Cardiac fibroblast (primary cell): ENCODE measurements around the gene SBF1.

Experiments used
- DNase-seq, 2 donors: peaks; one replicate each; pipeline versions ENCODE4 v3.0.0 to v3.0.0-alpha.2; 2010; ENCODE audit warnings: low read depth in 2 of 2
- H3K4me3 ChIP-seq, 2 donors: replicated peaks in 1 of 2; 1 replicate in 1 of 2; 2 replicates in 1 of 2; pipeline ENCODE4 v1.5.1; 2011; ENCODE audit warnings: low read depth in 2 of 2, low read length in 2 of 2, mild to moderate bottlenecking in 2 of 2, moderate library complexity in 1 of 2
- TF ChIP-seq, protein P1 (sequence below): IDR thresholded peaks from one replicate; pipeline ENCODE4 v1.5.1; 2011; ENCODE audit warnings: low read depth, mild to moderate bottlenecking, low read length, inconsistent platforms

The SBF1 gene, protein sequence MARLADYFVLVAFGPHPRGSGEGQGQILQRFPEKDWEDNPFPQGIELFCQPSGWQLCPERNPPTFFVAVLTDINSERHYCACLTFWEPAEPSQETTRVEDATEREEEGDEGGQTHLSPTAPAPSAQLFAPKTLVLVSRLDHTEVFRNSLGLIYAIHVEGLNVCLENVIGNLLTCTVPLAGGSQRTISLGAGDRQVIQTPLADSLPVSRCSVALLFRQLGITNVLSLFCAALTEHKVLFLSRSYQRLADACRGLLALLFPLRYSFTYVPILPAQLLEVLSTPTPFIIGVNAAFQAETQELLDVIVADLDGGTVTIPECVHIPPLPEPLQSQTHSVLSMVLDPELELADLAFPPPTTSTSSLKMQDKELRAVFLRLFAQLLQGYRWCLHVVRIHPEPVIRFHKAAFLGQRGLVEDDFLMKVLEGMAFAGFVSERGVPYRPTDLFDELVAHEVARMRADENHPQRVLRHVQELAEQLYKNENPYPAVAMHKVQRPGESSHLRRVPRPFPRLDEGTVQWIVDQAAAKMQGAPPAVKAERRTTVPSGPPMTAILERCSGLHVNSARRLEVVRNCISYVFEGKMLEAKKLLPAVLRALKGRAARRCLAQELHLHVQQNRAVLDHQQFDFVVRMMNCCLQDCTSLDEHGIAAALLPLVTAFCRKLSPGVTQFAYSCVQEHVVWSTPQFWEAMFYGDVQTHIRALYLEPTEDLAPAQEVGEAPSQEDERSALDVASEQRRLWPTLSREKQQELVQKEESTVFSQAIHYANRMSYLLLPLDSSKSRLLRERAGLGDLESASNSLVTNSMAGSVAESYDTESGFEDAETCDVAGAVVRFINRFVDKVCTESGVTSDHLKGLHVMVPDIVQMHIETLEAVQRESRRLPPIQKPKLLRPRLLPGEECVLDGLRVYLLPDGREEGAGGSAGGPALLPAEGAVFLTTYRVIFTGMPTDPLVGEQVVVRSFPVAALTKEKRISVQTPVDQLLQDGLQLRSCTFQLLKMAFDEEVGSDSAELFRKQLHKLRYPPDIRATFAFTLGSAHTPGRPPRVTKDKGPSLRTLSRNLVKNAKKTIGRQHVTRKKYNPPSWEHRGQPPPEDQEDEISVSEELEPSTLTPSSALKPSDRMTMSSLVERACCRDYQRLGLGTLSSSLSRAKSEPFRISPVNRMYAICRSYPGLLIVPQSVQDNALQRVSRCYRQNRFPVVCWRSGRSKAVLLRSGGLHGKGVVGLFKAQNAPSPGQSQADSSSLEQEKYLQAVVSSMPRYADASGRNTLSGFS (N-terminal part only)

DNA sequence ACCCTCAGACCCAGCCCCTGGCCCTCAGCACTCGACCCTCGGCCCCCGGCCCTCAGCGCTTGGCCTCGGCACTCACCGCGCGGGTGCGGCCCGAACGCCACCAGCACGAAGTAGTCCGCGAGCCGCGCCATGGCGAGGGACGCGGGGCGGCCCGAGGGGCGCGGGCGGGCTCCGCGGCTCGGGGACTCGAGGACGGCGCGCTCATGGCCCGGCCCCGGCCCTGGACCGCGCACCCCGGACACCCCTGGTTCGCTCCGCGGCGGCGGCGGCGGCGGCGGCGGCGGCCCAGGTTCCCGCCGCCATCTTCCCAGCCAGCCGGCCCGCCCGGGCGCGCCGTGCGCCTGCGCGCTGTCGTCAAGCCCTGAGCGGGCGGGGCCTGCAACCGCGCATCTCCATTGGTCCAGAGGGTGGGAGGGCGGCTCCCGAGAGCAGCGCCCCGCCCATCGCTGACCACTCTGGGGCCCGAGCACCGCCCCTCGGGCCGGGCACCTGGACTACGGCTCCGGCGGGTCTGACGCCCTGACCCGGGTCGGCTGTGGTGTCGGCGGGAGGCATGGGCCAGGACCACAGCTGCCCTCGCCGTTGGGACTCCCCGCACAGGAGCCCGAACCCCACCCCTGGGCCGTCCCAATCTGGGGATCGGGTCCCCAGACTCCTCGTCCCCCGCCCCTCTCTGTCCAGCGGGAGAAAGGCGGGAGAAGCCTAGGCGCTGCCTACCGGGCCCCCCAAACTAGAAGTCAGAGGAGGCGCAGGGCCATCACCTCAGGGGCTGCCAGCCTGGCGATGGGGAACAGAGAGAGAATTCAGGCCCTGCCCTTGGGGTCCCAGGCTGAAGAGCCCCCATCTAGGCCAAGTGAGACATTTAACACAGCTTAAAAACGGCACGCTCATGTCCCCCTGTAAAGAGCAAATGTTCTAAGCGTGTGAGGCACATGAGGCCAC lies at the start of gene SBF1:
SBF1 (minus strand) TSS at position 326 of the 942 bp plus-strand sequence; CDS start at position 131, 195 bp downstream.
- peak; percentile 86 to 92 for DNase-seq
- TF ChIP-seq, protein P1, sequence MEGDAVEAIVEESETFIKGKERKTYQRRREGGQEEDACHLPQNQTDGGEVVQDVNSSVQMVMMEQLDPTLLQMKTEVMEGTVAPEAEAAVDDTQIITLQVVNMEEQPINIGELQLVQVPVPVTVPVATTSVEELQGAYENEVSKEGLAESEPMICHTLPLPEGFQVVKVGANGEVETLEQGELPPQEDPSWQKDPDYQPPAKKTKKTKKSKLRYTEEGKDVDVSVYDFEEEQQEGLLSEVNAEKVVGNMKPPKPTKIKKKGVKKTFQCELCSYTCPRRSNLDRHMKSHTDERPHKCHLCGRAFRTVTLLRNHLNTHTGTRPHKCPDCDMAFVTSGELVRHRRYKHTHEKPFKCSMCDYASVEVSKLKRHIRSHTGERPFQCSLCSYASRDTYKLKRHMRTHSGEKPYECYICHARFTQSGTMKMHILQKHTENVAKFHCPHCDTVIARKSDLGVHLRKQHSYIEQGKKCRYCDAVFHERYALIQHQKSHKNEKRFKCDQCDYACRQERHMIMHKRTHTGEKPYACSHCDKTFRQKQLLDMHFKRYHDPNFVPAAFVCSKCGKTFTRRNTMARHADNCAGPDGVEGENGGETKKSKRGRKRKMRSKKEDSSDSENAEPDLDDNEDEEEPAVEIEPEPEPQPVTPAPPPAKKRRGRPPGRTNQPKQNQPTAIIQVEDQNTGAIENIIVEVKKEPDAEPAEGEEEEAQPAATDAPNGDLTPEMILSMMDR: no peak
- H3K4me3 ChIP-seq: peak within 1 kb of the TSS; percentile 52 to 67

DNA sequence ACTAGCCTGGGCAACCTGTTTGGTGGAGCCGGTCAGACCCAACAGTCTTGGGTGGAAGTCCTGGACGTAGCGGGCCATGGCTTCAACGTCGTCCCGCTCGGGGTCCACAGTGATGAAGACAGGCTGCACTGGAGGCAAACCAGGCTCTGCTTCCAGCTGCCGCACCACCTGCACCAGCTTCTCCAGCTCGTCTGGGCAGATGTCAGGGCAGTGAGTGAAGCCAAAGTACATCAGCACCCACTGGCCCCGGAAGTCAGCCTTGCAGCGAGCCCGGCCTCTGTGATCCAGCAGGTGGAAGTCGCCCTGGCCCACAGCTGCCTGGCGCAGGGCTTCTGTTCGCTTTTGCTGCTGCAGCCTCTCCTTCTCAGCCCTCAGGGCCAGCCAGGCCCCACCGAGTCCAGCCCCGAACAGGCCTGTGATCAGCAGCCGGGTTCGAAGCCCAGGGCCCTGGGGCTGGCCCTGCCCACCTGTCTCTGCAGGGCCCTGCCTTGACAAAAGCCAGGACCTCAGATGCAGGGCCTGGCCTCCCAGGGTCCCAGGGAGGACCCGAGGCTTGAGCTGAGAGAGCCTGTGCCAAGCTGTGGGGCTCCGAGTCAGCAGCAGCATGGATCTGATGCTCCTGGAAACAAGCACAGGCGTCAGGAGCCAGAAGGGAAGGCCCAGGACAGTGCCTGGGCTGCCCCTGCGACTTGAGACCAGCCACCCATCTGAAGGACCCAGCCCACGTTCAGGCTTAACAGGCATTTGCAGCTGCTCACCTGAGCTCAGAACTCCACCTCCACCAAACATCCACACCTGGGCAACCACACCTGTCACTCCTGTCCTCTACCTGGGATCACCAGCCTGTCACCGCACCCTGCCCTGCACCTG lies 49.2 kb upstream of the SBF1 start:
- TF ChIP-seq, protein P1: no peak
- H3K4me3 ChIP-seq: peak overlapping the region; percentile 75 to 82
- DNase-seq: no peak

DNA sequence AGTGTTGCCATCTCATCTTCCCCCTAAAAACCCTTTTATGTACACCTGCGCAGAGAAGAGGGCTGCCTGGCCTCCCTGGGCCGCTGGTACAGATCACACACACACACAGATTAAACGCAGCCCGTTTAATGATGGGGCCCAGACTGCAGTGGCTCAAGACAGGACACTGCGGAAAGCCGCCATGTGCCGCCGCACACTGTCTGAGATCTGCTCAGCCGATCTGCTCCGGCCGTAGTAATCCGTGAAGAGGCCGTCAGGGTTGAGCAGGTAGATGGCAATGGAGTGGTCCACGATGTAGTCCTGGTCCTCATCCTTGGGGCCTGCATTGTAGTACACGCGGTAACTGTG lies 48.6 kb upstream of the SBF1 start:
- no peak for DNase-seq
- H3K4me3 ChIP-seq: no peak overlapping the region
- TF ChIP-seq, protein P1: no peak

DNA sequence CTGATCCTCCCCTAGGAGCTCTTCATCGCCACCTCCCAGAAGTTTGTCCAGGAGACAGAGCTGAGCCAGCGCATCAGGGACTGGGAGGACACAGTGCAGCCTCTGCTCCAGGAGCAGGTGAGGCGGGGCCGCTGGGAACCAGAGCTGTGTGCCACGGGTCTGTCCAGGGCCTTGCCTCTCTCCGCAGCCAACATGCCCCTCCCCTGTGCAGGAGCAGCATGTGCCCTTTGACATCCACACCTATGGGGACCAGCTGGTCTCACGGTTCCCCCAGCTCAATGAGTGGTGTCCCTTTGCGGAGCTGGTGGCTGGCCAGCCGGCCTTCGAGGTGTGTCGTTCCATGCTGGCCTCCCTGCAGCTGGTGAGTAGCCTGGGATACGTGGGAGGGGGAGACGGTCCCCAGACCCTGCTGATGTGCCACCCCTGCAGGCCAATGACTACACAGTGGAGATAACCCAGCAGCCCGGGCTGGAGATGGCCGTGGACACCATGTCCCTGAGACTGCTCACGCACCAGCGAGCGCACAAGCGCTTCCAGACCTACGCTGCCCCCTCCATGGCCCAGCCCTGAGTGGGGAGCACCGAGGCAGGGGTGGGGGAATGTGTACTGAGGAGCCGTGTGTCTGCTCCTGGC lies 48.1 kb upstream of the SBF1 start:
- no peak for DNase-seq
- H3K4me3 ChIP-seq: no peak overlapping the region
- TF ChIP-seq, protein P1: no peak

DNA sequence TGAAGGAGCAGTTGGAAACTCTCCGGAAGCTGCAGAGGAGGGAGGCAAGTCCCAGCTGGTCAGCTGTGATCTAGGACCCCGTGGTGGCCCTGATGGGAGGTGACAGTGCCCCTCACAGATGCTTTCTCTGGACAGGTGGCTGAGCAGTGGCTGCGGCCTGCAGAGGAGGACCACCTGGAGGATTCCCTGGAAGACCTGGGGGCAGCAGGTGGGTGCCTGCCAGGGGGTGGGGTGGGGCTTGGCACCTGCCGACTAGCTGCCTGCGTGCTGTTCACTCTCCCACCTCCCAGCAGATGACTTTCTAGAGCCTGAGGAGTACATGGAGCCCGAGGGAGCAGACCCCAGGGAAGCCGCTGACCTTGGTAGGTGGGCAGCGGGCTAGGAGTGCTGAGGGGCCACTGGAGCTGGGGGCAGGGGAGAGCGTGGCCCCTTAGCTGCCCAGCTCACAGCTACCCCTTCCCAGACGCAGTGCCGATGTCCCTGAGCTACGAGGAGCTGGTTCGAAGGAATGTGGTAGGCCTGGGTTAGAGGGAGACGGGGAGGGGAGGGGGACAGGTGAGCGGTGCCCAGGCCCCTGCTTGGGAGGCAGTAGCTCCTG lies 47.5 kb upstream of the SBF1 start:
- DNase-seq: no peak
- TF ChIP-seq, protein P1: no peak
- H3K4me3 ChIP-seq: no peak overlapping the region
